Trophoblast cell (in vitro differentiated cells and primary cell): ENCODE data around the gene RIPOR2.

Source experiments
- DNase-seq, 2 donors: peaks; one replicate each; pipeline ENCODE4 v3.0.0-alpha.2; 2016
- H2AFZ ChIP-seq: 2 replicates; pipeline ENCODE4 v1.6.1; 2013; ENCODE audit warnings: low read length, moderate library complexity, mild to moderate bottlenecking; ENCODE audit not compliant: insufficient read depth, poor library complexity
- H2AK5ac ChIP-seq: 2 replicates; pipeline ENCODE4 v1.6.1; 2013; ENCODE audit warnings: mild to moderate bottlenecking, low read length
- H2BK120ac ChIP-seq: 2 replicates; pipeline ENCODE4 v1.6.1; 2013; ENCODE audit warnings: low read length, mild to moderate bottlenecking, moderate library complexity; ENCODE audit not compliant: insufficient read depth, poor library complexity
- H2BK12ac ChIP-seq: 2 replicates; pipeline ENCODE4 v1.6.1; 2013; ENCODE audit warnings: mild to moderate bottlenecking, low read length, moderate library complexity
- H2BK5ac ChIP-seq: 2 replicates; pipeline ENCODE4 v1.6.1; 2013; ENCODE audit warnings: low read length, low read depth, moderate library complexity, mild to moderate bottlenecking; ENCODE audit not compliant: poor library complexity
- H3K14ac ChIP-seq: 2 replicates; pipeline ENCODE4 v1.6.1; 2013; ENCODE audit warnings: mild to moderate bottlenecking, low read length
- H3K18ac ChIP-seq: 2 replicates; pipeline ENCODE4 v1.6.1; 2013; ENCODE audit warnings: mild to moderate bottlenecking, low read length
- H3K23ac ChIP-seq: 2 replicates; pipeline ENCODE4 v1.6.1; 2013; ENCODE audit warnings: low read length
- H3K27ac ChIP-seq: 2 replicates; pipeline ENCODE4 v1.5.1; 2013; ENCODE audit warnings: low read depth, mild to moderate bottlenecking, inconsistent platforms, low read length, moderate library complexity
- H3K27me3 ChIP-seq: 2 replicates; pipeline ENCODE4 v1.6.1; 2013; ENCODE audit warnings: inconsistent platforms, mild to moderate bottlenecking, low read length, moderate library complexity; ENCODE audit not compliant: insufficient read depth
- H3K36me3 ChIP-seq, 2 experiments: 1 replicate in 1 of 2; 2 replicates in 1 of 2; pipeline ENCODE4 v1.6.1; 2013; ENCODE audit warnings: low read length in 2 of 2, mild to moderate bottlenecking in 2 of 2, moderate library complexity in 1 of 2; ENCODE audit not compliant: insufficient read depth in 2 of 2, control insufficient read depth in 1 of 2
- H3K4ac ChIP-seq: 2 replicates; pipeline ENCODE4 v1.6.1; 2013; ENCODE audit warnings: low read depth, mild to moderate bottlenecking, low read length, moderate library complexity
- H3K4me1 ChIP-seq, 2 experiments: 1 replicate in 1 of 2; 2 replicates in 1 of 2; pipeline ENCODE4 v1.6.1; 2013; ENCODE audit warnings: low read length in 2 of 2, mild to moderate bottlenecking in 2 of 2, moderate library complexity in 1 of 2; ENCODE audit not compliant: insufficient read depth in 2 of 2, control insufficient read depth in 1 of 2
- H3K4me2 ChIP-seq: 2 replicates; pipeline ENCODE4 v1.6.1; 2013; ENCODE audit warnings: inconsistent platforms, mild to moderate bottlenecking, low read length, moderate library complexity
- H3K4me3 ChIP-seq: 2 replicates; pipeline ENCODE4 v1.5.1; 2013; ENCODE audit warnings: mild to moderate bottlenecking, low read depth, low read length, inconsistent platforms
- H3K79me1 ChIP-seq: one replicate; pipeline ENCODE4 v1.6.1; 2013; ENCODE audit warnings: low read length
- H3K79me2 ChIP-seq: 2 replicates; pipeline ENCODE4 v1.6.1; 2013; ENCODE audit warnings: low read length, mild to moderate bottlenecking; ENCODE audit not compliant: control insufficient read depth, insufficient read depth, poor library complexity
- H3K9ac ChIP-seq: 2 replicates; pipeline ENCODE4 v1.6.1; 2013; ENCODE audit warnings: mild to moderate bottlenecking, low read length
- H3K9me3 ChIP-seq: 2 replicates; pipeline ENCODE4 v1.6.1; 2013; ENCODE audit warnings: low read depth, mild to moderate bottlenecking, control low read depth, inconsistent platforms, low read length; ENCODE audit not compliant: insufficient read depth
- H4K12ac ChIP-seq: 2 replicates; pipeline ENCODE4 v1.6.1; 2013; ENCODE audit warnings: low read depth, mild to moderate bottlenecking, low read length, moderate library complexity
- H4K8ac ChIP-seq: 2 replicates; pipeline ENCODE4 v1.6.1; 2013; ENCODE audit warnings: low read depth, mild to moderate bottlenecking, low read length, moderate library complexity
- H4K91ac ChIP-seq: one replicate; pipeline ENCODE4 v1.6.1; 2013; ENCODE audit warnings: low read depth, mild to moderate bottlenecking, low read length, moderate library complexity
- WGBS: extraction: QIAGEN DNeasy Blood & Tissue Kit; methylation state at CpG from one replicate; pipeline ENCODE4 v1.1.7; 2013; ENCODE audit warnings: missing lambda C conversion rate; ENCODE audit not compliant: insufficient read length, insufficient coverage; ENCODE audit errors: extremely low coverage; 5-methylcytosine and 5-hydroxymethylcytosine counted together

The RIPOR2 gene

DNA sequence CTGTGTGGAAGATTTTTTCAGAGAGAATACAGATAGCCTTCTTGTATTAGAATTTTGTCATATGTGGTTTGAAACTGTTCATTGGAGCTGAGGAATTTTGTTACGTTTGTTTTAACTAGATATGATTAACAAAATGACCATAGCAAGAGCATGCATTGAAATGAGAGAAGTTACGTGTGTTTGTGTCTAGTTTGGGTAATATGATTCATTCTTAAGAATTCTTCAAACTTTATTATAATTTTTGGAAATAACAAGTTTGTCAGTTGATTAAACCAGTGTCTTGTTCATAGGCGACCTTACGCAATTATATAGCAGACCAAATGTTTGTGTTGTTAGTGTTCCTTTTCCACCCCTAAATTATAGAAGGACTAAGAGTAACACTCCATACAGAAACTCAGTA, 155.6 kb downstream of the RIPOR2 start:
- Histone ChIP-seq H2BK12ac (no peak overlapping the region), H3K4ac (no peak overlapping the region), H3K27ac (no peak overlapping the region), H3K27me3 (no peaks in the 10 kb centered on the region), H2BK120ac (no peak overlapping the region), H3K79me2 (peaks cover 11% of the 10 kb centered on the region), H3K4me2 (no peak overlapping the region), H4K12ac (no peak overlapping the region), H3K9ac (no peak overlapping the region), H2AK5ac (no peak overlapping the region), H3K23ac (no peak overlapping the region), H3K9me3 (no peaks in the 10 kb centered on the region), H2AFZ (no peak overlapping the region), H3K14ac (no peak overlapping the region), H3K4me3 (no peak overlapping the region), H3K18ac (no peak overlapping the region), H2BK5ac (no peak overlapping the region), H3K36me3 (peaks cover 4 to 9% of the 10 kb centered on the region in 2 experiments), H3K79me1 (peaks cover 2% of the 10 kb centered on the region), H4K8ac (no peak overlapping the region), H4K91ac (no peak overlapping the region), H3K4me1 (peaks cover 3% of the 10 kb centered on the region in 2 experiments)
- DNase-seq: no peak
- WGBS: no CpG with 5 or more reads among the region's 4 CpGs

DNA sequence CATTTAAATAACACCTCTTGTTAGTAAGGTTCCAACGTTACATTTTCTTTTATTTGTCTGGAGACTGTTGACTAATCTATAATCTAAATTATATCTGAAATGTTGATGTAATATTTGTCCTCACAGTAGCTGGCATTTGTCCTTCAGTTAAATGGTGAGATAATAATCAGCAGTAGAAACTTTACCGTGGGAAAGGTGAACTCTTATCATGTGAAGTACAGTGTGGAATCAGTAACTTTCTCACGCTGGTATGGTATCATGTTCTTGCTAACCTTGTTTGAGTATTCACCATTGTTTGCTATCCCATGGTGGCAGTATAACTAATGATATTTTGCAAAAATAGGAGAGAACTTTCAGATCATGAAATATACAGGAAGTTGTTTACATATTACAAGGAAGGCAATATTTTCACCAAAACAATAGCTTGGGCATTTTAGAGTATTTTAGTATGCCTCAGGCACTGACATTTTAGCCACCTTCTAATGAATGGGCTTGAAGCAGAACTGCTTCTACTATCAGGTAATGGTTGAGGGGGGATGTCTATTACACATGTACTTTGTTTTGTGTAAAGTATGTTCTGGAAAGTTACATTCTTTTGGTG, 156.2 kb downstream of the RIPOR2 start:
- peaks cover 3% of the 10 kb centered on the region in 2 experiments for H3K4me1 ChIP-seq
- peak in 1 of 2 donors; percentile 75 for DNase-seq
- H3K79me2 ChIP-seq: peaks cover 14% of the 10 kb centered on the region
- H3K4me2 ChIP-seq: no peak overlapping the region
- no peak overlapping the region for H2AK5ac ChIP-seq
- H3K4me3 ChIP-seq: no peak overlapping the region
- no peak overlapping the region for H2AFZ ChIP-seq
- peaks cover 5% of the 10 kb centered on the region for H3K79me1 ChIP-seq
- no peak overlapping the region for H3K9ac ChIP-seq
- no peak overlapping the region for H4K91ac ChIP-seq
- no peak overlapping the region for H4K8ac ChIP-seq
- H4K12ac ChIP-seq: no peak overlapping the region
- no peak overlapping the region for H3K23ac ChIP-seq
- WGBS: no CpG with 5 or more reads among the region's 3 CpGs
- no peak overlapping the region for H3K18ac ChIP-seq
- H3K27ac ChIP-seq: no peak overlapping the region
- H2BK12ac ChIP-seq: no peak overlapping the region
- H3K27me3 ChIP-seq: no peaks in the 10 kb centered on the region
- peaks cover 4 to 9% of the 10 kb centered on the region in 2 experiments for H3K36me3 ChIP-seq
- H2BK120ac ChIP-seq: no peak overlapping the region
- no peak overlapping the region for H3K4ac ChIP-seq
- H3K9me3 ChIP-seq: no peaks in the 10 kb centered on the region
- H2BK5ac ChIP-seq: no peak overlapping the region
- H3K14ac ChIP-seq: no peak overlapping the region

DNA sequence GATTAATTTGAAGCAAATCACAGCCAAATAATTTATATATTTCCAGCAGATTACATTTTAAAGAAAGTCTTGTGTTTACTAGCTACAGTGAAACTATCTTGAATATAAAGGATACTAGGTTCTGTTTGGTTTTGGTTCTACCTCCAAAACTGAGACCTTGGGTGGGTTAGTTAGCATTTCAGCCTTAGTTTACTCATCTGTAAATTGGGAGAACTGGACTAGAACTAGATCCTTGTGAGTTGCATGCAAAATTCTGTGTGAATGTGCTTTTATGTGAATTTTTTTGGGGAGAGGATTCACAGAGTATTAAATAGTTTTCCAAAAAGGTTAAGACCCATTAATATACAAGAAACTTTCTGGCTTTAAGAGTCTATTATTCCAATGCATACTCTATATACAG, 156.9 kb downstream of the RIPOR2 start:
- Histone ChIP-seq H3K4me3 (no peak overlapping the region), H3K9me3 (no peaks in the 10 kb centered on the region), H3K23ac (no peak overlapping the region), H3K36me3 (peaks cover 4 to 9% of the 10 kb centered on the region in 2 experiments), H3K27ac (no peak overlapping the region), H4K12ac (no peak overlapping the region), H2BK5ac (no peak overlapping the region), H2AK5ac (no peak overlapping the region), H3K79me2 (peaks cover 14% of the 10 kb centered on the region), H3K18ac (no peak overlapping the region), H3K27me3 (no peaks in the 10 kb centered on the region), H2BK120ac (no peak overlapping the region), H3K9ac (no peak overlapping the region), H3K14ac (no peak overlapping the region), H2AFZ (no peak overlapping the region), H3K4ac (no peak overlapping the region), H4K8ac (no peak overlapping the region), H3K79me1 (peaks cover 5% of the 10 kb centered on the region), H3K4me1 (peaks cover 3% of the 10 kb centered on the region in 2 experiments), H4K91ac (no peak overlapping the region), H2BK12ac (no peak overlapping the region), H3K4me2 (no peak overlapping the region)
- DNase-seq: no peak

DNA sequence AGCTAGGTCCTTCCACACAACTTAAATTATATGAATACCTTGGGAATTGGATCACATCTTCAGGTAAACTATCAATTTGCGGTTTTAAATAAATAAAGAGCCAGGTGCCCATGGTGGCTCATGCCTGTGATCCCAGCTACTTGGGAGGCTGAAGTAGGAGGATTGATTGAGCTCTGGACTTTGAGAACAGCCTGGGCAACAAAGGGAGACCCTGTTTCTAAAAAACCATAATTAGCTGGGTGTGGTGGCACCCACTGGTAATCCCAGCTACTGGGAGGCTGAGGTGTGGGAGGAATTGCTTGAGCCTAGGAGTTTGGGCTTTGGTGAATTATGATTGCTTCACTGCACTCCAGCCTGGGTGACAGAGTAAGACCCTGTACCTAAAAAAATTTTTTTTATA, 157.6 kb downstream of the RIPOR2 start:
- H3K4ac ChIP-seq: peak overlapping the region; percentile 84
- no peak overlapping the region for H3K23ac ChIP-seq
- H4K91ac ChIP-seq: no peak overlapping the region
- no peak overlapping the region for H3K4me3 ChIP-seq
- no peak for DNase-seq
- peaks cover 3% of the 10 kb centered on the region in 2 experiments for H3K4me1 ChIP-seq
- H3K27me3 ChIP-seq: no peaks in the 10 kb centered on the region
- no CpG with 5 or more reads among the region's 1 CpG for WGBS
- no peak overlapping the region for H3K4me2 ChIP-seq
- peak overlapping the region; percentile 84 for H3K18ac ChIP-seq
- no peak overlapping the region for H2AFZ ChIP-seq
- peaks cover 5% of the 10 kb centered on the region for H3K79me1 ChIP-seq
- H3K9ac ChIP-seq: no peak overlapping the region
- H3K79me2 ChIP-seq: peaks cover 14% of the 10 kb centered on the region
- no peaks in the 10 kb centered on the region for H3K9me3 ChIP-seq
- H3K14ac ChIP-seq: no peak overlapping the region
- no peak overlapping the region for H2BK12ac ChIP-seq
- H4K12ac ChIP-seq: no peak overlapping the region
- no peak overlapping the region for H2AK5ac ChIP-seq
- peak overlapping the region; percentile 5 for H4K8ac ChIP-seq
- peaks cover 4 to 9% of the 10 kb centered on the region in 2 experiments for H3K36me3 ChIP-seq
- H2BK120ac ChIP-seq: no peak overlapping the region
- no peak overlapping the region for H3K27ac ChIP-seq
- no peak overlapping the region for H2BK5ac ChIP-seq
